Heart left ventricle (tissue), 13 donors: ENCODE measurements around the gene PLA2G12A.

Experiments used
- CTCF ChIP-seq, 12 donors: fragments of 200-600 bp; sonication (generic) in 4 of 12; IDR thresholded peaks; one replicate each; pipeline versions ENCODE4 v1.5.0 to v1.8.0; 2018 to 2022; ENCODE audit warnings: antibody characterized with exemption in 12 of 12, mild to moderate bottlenecking in 5 of 12
- POLR2A ChIP-seq, 2 donors: fragments of 450-650 bp; IDR thresholded peaks; one replicate each; pipeline ENCODE4 v1.6.1; 2017; ENCODE audit warnings: antibody characterized with exemption in 2 of 2, mild to moderate bottlenecking in 2 of 2, moderate library complexity in 2 of 2
- donor health status: ischemic (EF 13 %, LVEDD 7.1; RV severe dilation, severe dysfunction).
- donor health status: DM: no; HTN: yes; CAD: no.
- donor health status: DM: no; HTN: no; CAD: no.
- donor health status: ischemic (EF 25% LVEDD 6.9; RV normal size, moderate dysfunction).
- donor health status: ischemic (EF 25% LVEDD 5.7; RV mildly dilated, moderate dysfunction).
- donor health status: ischemic (EF 35%, LVEDD 5.7; RV mildly dilated, moderate dysfunction).
- donor health status: nonischemic (EF 11% LVEDD 7.7; RV severe dilation, severe dysfunction).
- donor health status: DM: yes; HTN: yes; CAD: no.
- donor health status: PGD.
- donor health status: ischemic (EF 29% LVEDD 5.4; RV normal size, mild dysfunction).
- donor health status: nonischemic (EF 23%, LVEDD 6.1; RV moderate dilation, normal function).

GRCh38 chr4:109672169-109672930, 57.5 kb downstream of the PLA2G12A start:
- no peak for TF ChIP-seq CTCF (IDR thresholded peaks at IDR 0.05)
- no peak for TF ChIP-seq POLR2A (IDR thresholded peaks at IDR 0.05)
